Mononuclear cell (primary cell): ENCODE measurements around the gene ARCN1. TPM values are rescaled to one million over a fixed set of nuclear protein-coding genes. Genes with fewer than 3 reads are reported as not detected.

Experiments
- H3K27me3 ChIP-seq: 2 replicates; pipeline ENCODE4 v1.6.0; 2011; ENCODE audit warnings: low read length, control low read depth; ENCODE audit not compliant: insufficient read depth
- H3K4me1 ChIP-seq: 2 replicates; pipeline ENCODE4 v1.5.1; 2011; ENCODE audit warnings: mild to moderate bottlenecking, low read length, control low read depth; ENCODE audit not compliant: insufficient read depth
- H3K4me3 ChIP-seq: 2 replicates; pipeline ENCODE4 v1.5.1; 2011; ENCODE audit warnings: mild to moderate bottlenecking, low read length, moderate library complexity
- H3K9me3 ChIP-seq: 2 replicates; pipeline ENCODE4 v1.5.1; 2011; ENCODE audit warnings: low read depth, mild to moderate bottlenecking, control low read depth, low read length
- total RNA-seq: library from RNA; depleted of rRNA; stranded (reverse); fragments of >200 nt; gene quantifications from one replicate; pipeline ENCODE4 v1.2.3, GENCODE V29; 2012

ARCN1 gene
- total RNA-seq, 1 donor = 109 TPM

- H3K4me1 ChIP-seq = no peaks in the 10 kb centered on the region
- no peaks in the 10 kb centered on the region for H3K9me3 ChIP-seq
- no peak overlapping the region for H3K4me3 ChIP-seq
- H3K27me3 ChIP-seq = no peaks in the 10 kb centered on the region
These were observed 71.8 kb downstream of the ARCN1 start for GRCh38 chr11:118643995-118644345.

- Histone ChIP-seq H3K9me3 (no peaks in the 10 kb centered on the region), H3K4me3 (no peak overlapping the region), H3K27me3 (no peaks in the 10 kb centered on the region), H3K4me1 (no peaks in the 10 kb centered on the region)
These were observed 72.3 kb downstream of the ARCN1 start for GRCh38 chr11:118644496-118644895.

DNA sequence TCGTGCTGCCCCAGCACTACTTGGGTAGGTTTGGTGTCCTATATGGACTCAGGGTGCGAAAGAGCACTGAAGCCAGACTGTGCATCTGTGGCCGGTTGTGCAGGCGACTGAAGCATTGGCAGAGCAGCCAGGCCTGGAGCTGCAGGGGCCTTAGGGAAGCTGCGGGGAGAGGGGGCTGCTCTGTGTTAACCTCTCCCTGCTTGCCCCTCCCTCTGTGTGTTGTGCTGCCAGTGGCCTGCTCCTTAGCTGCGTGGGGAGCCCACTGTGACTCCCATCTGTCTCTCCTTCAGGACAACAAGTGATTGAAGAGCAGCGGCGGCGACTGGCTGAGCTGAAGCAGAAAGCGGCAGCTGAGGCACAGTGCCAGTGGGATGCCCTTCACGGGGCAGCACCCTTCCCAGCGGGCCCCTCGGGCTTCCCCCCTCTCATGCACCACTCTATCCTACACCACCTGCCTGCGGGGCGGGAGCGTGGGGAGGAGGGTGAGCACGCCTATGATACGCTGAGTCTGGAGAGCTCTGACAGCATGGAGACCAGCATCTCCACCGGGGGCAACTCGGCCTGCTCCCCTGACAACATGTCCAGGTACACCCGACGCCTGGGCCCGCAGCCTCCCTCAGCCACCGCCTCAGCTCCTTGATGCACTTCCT is 73.0 kb downstream of the ARCN1 start:
- Histone ChIP-seq H3K9me3 (no peaks in the 10 kb centered on the region), H3K4me1 (no peaks in the 10 kb centered on the region), H3K27me3 (no peaks in the 10 kb centered on the region), H3K4me3 (no peak overlapping the region)

GRCh38 chr11:118646393-118646792 is 74.2 kb downstream of the ARCN1 start:
- H3K27me3 ChIP-seq = no peaks in the 10 kb centered on the region

GRCh38 chr11:118648291-118648690 is 76.1 kb downstream of the ARCN1 start:
- H3K27me3 ChIP-seq = no peaks in the 10 kb centered on the region
- no peaks in the 10 kb centered on the region for H3K4me1 ChIP-seq
- H3K9me3 ChIP-seq = no peaks in the 10 kb centered on the region
- H3K4me3 ChIP-seq = no peak overlapping the region

More at GRCh38 chr11:118646393-118646792, 74.2 kb downstream of the ARCN1 start:
- Histone ChIP-seq H3K9me3 (no peaks in the 10 kb centered on the region), H3K4me1 (no peaks in the 10 kb centered on the region), H3K4me3 (no peak overlapping the region)

DNA sequence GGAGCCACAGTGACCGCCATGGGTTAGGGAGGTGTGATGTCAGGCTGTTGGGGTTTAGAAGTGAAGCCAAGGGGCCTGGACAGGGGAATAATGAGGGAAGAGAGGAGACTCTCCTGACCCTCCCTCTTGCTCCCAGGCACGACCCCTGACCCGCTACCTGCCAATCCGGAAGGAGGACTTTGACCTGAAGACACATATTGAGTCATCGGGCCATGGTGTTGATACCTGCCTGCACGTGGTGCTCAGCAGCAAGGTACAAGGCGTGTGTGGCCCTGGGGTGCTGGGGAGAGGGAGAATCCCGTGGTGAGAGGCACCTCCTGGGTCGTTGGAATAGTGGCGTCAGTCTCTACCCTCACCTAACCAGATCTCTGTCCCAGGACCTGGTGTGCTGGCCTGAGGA is 77.7 kb downstream of the ARCN1 start:
- no peaks in the 10 kb centered on the region for H3K9me3 ChIP-seq
- no peaks in the 10 kb centered on the region for H3K27me3 ChIP-seq
- H3K4me1 ChIP-seq = no peaks in the 10 kb centered on the region
- H3K4me3 ChIP-seq = no peak overlapping the region

DNA sequence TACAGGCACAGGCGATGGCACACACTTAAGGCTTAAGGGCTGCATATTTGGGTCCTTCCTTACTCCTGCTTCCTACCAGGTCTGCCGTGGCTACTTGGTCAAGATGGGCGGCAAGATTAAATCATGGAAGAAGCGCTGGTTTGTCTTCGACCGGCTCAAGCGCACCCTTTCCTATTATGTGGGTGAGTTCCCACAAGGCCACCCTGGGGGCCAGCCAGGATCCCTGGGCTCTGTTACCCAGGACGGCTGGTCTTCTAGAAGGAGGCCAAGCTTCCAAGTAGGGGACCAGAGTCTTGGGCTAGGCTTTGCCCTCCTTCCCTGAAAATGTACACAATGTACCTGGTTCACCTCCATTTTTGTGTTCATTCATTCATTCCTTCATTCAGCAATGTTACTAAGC is 78.2 kb downstream of the ARCN1 start:
- Histone ChIP-seq H3K4me1 (no peaks in the 10 kb centered on the region), H3K9me3 (no peaks in the 10 kb centered on the region), H3K4me3 (no peak overlapping the region), H3K27me3 (no peaks in the 10 kb centered on the region)

GRCh38 chr11:118651820-118652219 is 79.6 kb downstream of the ARCN1 start:
- H3K9me3 ChIP-seq = no peaks in the 10 kb centered on the region
- H3K4me3 ChIP-seq = no peak overlapping the region
- no peaks in the 10 kb centered on the region for H3K4me1 ChIP-seq
- no peaks in the 10 kb centered on the region for H3K27me3 ChIP-seq

Other genes starting within 250 kb of the ARCN1 start
- gene CD3D, start 229.7 kb upstream of the ARCN1 start, total RNA-seq = 122 TPM
- gene CD3G, start 228.1 kb upstream of the ARCN1 start, total RNA-seq = 49.7 TPM
- gene UBE4A, start 212.8 kb upstream of the ARCN1 start, total RNA-seq = 50.5 TPM
- 50.8 TPM for gene ATP5MG, start 170.8 kb upstream of the ARCN1 start, total RNA-seq
- 126 TPM for gene KMT2A, start 135.9 kb upstream of the ARCN1 start, total RNA-seq
- gene TTC36, start 44.9 kb upstream of the ARCN1 start, total RNA-seq = not detected
- gene TMEM25, start 41.2 kb upstream of the ARCN1 start, total RNA-seq = 8.9 TPM
- gene IFT46, start 6.5 kb upstream of the ARCN1 start, total RNA-seq = 10.1 TPM
- 0.63 TPM for gene PHLDB1, start 35.2 kb downstream of the ARCN1 start, total RNA-seq
- gene TREH, start 107.2 kb downstream of the ARCN1 start, total RNA-seq = not detected
- 462 TPM for gene DDX6, start 218.8 kb downstream of the ARCN1 start, total RNA-seq